ENCODE measurements around the gene CFC1B. TPM values are rescaled to one million over a fixed set of nuclear protein-coding genes. Genes with fewer than 3 reads are reported as not detected.
"Not testable (repeated sequence)": the region's sequence is repeated elsewhere in the genome, so short reads cannot be mapped to it uniquely, and the experiment has no call there.

Gene CFC1B
- total RNA-seq: not detected

DNA sequence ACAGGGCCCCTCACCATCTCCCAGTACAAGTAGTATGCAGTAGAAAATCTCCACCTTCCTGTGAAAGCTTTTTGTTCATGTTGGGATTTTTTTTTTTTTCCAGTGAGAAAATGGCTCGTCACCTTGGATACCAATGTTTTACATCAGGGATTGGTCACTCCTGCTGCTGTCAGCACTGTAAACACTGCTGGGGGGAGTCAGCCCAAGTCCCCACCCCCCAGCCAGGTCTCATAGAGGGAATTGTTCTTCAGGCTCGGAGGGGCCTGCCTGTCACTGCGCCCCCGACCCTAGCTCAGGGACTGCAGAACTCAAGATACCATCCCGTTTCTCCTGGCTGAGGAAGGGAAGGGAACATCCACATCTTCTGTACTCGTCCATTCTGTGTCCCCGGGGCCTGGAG, at the start of gene CFC1B:
CFC1B (plus strand) TSS at position 231 of the 400 bp plus-strand sequence. CDS start 263 bp downstream, outside the sequence.
- H3K27me3 ChIP-seq; H3K27ac ChIP-seq; H3K4me3 ChIP-seq; H3K4me1 ChIP-seq; DNase-seq (ENCODE audit: low spot score in 2 of 2); intact Hi-C loops (cut with DNase I; ENCODE audit: low total_unique reads); H3K9me3 ChIP-seq; H3K36me3 ChIP-seq: not testable (repeated sequence)

DNA sequence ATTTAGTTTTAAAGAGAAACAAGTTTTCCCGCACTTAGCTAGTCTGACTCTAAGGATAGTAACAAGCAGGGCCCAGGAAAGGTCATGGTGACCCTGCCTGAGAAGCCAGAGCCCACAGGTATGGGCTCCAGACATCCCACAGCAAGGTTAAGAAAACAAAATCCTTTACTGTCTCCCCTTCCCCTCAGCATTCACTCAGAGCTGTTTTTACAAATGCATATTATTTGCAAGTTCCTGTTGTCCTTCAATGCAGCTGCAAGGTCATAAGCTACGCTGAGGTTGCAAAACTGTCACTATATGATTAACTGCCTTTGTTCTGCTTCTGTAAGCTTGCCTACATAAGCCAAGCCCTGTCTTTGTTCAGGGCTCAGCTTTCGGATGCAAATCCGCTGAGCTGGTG, 29.9 kb upstream of the CFC1B start:
- H3K27me3 ChIP-seq; H3K36me3 ChIP-seq; H3K9me3 ChIP-seq; H3K27ac ChIP-seq; intact Hi-C loops (cut with DNase I; ENCODE audit: low total_unique reads); DNase-seq (ENCODE audit: low spot score in 2 of 2); H3K4me3 ChIP-seq; H3K4me1 ChIP-seq: not testable (repeated sequence)

DNA sequence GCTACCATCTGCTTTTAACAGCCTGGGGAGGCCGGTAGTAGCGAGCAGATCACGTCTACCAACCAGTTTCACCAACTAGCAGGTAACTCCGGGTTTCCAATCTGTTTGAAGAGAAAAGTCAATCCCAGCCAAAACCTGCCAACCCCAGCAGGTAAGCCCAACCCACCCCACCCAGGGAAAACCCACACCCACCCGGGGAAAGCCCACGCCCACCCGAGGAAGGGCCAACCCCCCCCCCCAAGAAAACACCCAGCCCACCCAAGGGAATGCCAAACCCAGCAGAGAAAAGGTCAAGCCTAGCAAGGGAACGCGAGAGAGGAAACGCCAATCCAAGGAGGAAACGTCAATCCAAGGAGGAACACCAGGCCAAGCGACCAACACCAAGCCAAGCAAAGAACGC, 11.8 kb upstream of the CFC1B start, which contains the start of gene POTEI:
POTEI (minus strand) TSS at position 101 of the 400 bp plus-strand sequence; CDS start at position 8, 93 bp downstream.
- H3K36me3 ChIP-seq; DNase-seq (ENCODE audit: low spot score in 2 of 2); H3K9me3 ChIP-seq; H3K27me3 ChIP-seq; H3K4me1 ChIP-seq; H3K4me3 ChIP-seq; intact Hi-C loops (cut with DNase I; ENCODE audit: low total_unique reads); H3K27ac ChIP-seq: not testable (repeated sequence)

DNA sequence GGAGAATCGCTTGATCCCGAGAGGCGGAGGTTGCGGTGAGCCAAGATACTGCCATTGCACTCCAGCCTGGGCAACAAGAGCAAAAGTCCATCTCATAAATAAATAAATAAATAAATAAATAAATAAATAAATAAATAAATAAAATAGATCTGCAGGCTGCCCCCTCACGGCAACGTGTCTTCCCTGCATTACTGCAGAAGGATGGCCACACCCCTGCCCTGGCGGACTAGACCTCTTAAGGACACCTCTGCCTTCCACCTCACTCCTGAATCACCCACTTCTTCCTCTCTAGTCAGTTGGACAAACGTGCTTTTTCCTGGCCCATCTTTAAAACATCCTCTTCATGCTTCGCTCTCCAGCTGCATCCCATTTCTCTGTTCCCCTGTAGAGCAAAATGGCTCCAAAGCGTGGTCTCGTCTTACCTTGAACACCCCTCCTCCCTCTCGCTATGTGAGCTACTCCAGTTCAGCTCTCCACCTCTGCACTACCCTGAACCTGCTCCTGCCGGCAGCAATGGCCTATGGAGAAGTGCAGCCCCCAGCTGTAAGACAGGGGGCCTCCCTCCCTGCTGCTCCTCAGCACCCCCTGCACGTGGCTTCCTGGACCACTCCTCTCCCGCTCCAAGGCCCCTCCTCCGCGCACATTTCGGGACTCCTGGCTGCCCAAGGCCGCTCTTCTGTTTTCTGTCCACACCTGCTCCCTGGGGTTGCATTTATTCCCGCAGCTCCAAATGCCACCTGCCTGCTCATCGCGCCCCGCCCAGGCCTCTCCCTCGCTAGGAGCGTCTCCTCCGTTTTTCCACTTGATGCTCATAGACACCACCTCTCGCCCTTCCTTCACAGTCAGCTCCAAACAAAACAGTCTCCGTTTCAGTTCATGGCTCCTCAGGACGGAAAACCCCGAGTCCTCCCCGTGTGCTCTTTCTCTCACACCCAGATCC, 9.9 kb upstream of the CFC1B start:
- H3K9me3 ChIP-seq; intact Hi-C loops (cut with DNase I; ENCODE audit: low total_unique reads): not testable (repeated sequence)

DNA sequence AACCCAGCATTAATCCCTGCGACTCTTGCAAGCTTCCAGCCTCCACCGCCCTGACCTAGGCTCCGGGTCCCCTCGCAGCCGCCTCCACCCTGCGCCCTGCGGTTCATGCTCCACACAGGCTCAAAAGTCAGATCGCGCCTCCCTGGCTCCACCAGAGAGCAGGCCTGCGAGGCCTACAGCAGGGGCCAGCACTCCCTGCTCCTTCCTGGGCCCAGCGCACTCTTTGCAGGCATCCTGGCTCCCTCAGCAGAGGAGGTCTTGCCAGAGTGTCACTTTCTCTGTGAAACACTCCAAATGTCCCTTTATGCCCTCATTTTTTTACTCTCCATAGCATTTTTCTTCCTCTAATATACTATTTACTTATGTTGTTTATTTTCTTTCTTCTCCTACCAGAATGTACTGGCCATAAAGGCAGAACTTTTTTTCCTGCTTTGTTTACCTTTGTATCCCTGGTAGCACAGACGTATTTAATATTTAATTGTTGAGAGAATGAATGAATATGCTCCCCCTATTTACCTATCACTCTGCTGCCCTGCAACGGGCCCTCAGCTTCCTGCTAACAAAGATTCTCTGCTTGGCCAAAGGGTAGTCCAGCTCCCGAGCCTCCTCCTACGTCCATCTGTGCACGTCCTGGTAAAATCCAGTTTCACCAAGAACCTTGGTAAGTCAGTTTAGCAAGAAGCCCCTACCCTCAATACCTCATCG, 9.1 kb upstream of the CFC1B start:
- intact Hi-C loops (cut with DNase I; ENCODE audit: low total_unique reads); H3K36me3 ChIP-seq; H3K27me3 ChIP-seq; H3K4me3 ChIP-seq; H3K9me3 ChIP-seq; H3K4me1 ChIP-seq; DNase-seq (ENCODE audit: low spot score in 2 of 2); H3K27ac ChIP-seq: not testable (repeated sequence)

More for the DNA sequence above, 9.9 kb upstream of the CFC1B start:
- not testable (repeated sequence) for H3K27me3 ChIP-seq; H3K36me3 ChIP-seq; H3K27ac ChIP-seq; H3K4me3 ChIP-seq; DNase-seq (ENCODE audit: low spot score in 2 of 2); H3K4me1 ChIP-seq

DNA sequence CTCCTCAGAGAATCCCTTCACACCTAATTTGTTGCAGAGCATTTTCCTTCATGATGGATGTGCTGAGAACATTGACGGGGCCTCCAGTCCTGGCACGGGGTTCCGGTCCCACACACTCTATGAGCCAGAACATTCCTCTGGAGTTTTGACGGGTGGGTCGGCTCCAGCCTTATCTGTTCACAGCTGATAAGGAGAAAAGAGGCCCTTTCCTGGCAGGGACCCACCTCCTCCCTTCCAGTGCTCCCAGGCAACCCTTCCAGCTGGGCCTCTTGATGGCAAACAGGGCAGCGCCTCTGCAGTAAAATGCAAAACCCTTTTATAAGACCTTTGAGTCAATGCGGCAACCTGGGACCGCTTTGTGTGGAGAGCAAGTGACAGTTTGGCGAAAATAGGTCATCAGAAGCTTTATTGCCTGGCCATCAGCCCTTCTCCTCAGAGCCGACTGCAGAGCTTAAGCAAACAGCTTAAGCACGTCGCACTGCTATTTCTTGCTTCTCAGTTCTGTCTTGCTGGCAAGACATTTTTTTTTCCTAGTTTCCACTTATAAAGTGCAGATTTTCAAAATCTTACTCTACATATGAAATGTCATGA, 2.4 kb upstream of the CFC1B start:
- intact Hi-C loops (cut with DNase I; ENCODE audit: low total_unique reads); H3K9me3 ChIP-seq; H3K27me3 ChIP-seq; H3K4me3 ChIP-seq; H3K27ac ChIP-seq; H3K4me1 ChIP-seq; DNase-seq (ENCODE audit: low spot score in 2 of 2); H3K36me3 ChIP-seq: not testable (repeated sequence)

DNA sequence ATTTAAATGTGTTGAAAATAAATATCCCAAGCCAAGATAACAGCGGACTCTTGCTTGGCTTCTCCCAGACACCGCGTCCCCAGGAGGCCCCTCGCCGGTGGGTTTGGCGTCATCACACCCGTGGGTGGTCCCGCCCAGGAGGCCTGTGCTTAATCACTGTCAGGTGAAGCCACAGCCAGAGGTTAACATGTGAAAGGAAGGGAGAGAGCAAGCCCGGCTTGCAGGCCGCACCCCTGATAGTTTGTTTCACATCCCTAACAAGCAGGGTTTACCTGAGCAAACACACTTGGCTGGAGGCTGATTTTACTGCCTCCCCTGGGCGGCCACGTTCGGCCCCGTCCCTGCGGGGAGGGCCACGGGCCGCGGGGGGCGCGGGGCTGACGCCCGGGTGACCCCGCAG, 1.4 kb downstream of the CFC1B start:
- H3K4me3 ChIP-seq, H3K9me3 ChIP-seq: not testable (repeated sequence)

DNA sequence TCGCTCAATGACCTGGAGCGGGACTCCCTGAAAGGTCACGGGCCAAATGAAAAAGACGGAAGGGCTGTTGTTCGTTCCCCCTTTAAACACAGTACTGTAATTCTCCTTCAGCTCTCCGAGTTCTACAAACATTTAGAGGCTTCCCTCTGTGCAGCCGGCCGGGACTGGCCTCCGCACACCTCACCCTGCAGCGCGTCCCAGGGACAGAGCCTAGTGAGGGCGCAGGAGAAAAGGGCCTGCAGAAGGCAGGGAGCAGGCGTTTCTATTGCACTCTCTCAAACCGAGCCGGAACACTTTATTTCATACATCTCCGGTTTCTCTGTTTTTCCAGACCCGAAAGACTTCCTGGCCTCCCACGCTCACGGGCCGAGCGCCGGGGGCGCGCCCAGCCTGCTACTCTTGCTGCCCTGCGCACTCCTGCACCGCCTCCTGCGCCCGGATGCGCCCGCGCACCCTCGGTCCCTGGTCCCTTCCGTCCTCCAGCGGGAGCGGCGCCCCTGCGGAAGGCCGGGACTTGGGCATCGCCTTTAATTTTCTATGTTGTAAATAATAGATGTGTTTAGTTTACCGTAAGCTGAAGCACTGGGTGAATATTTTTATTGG, 6.4 kb downstream of the CFC1B start:
- H3K9me3 ChIP-seq; H3K27ac ChIP-seq; H3K4me3 ChIP-seq; H3K36me3 ChIP-seq; intact Hi-C loops (cut with DNase I; ENCODE audit: low total_unique reads); DNase-seq (ENCODE audit: low spot score in 2 of 2); H3K27me3 ChIP-seq; H3K4me1 ChIP-seq: not testable (repeated sequence)

More for the DNA sequence above, 1.4 kb downstream of the CFC1B start:
- intact Hi-C loops (cut with DNase I; ENCODE audit: low total_unique reads); DNase-seq (ENCODE audit: low spot score in 2 of 2); H3K27ac ChIP-seq; H3K27me3 ChIP-seq; H3K36me3 ChIP-seq; H3K4me1 ChIP-seq: not testable (repeated sequence)

DNA sequence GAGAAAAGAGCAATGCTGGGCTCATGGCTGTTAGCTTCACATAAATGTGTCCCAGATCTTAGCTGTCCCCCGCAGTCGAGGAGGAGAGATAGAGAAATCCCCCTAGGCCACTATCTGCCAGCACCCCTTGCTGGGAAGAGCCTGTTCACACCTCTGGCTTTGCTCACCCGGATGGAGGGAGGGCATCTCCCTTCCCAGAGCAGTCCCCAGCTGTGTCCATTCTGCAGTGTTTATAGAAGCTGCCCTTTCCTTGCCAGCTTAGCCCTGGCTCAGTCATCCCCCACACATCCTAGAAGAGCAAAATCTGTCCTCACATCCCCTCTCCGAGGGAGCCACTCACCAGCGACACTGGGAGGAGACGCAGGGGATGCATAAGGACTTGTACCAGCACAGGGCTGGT, 8.5 kb downstream of the CFC1B start:
- H3K27me3 ChIP-seq; H3K27ac ChIP-seq; H3K9me3 ChIP-seq; intact Hi-C loops (cut with DNase I; ENCODE audit: low total_unique reads); DNase-seq (ENCODE audit: low spot score in 2 of 2); H3K4me1 ChIP-seq; H3K4me3 ChIP-seq; H3K36me3 ChIP-seq: not testable (repeated sequence)

DNA sequence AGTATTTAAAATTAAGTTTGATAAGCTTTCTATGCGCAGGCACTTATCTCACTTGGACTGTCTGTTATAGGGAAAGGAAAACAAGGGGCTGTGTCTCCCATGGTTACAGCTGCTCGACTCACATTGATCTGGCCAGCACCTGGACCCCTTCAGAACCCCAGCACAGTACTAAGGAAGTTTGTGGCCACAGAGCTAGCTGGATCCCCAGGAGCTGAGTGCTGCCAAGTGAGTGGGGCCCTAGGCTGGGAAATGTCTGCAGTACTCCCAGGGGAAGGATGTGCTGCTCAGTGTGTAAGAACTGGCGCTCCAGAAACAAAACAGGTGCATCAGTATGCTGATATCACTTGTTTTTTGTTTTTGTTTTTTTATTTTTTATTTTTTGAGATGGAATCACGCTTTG, 9.2 kb downstream of the CFC1B start:
- H3K9me3 ChIP-seq; H3K36me3 ChIP-seq; H3K27me3 ChIP-seq; DNase-seq (ENCODE audit: low spot score in 2 of 2); H3K27ac ChIP-seq; H3K4me3 ChIP-seq; intact Hi-C loops (cut with DNase I; ENCODE audit: low total_unique reads); H3K4me1 ChIP-seq: not testable (repeated sequence)

DNA sequence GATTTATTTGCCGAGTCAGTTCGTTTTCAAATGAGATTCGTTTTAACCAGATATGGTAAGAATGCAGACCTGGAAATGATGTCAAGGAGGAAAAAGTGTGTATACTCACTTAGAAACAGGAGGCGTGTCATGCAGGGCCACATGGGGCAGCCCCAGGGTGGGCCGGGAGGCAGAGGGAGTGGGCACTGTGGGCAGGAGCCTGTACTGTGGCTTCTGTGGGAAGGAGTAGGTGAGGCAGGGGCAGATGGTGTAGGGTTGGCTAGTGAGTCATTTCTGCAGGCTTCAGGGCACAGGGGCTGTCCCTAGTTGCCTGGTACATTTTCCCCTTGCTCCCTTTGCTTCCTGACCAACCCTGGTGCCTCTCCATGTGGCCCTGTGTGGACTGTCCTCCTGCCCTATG, 10.2 kb downstream of the CFC1B start:
- H3K27ac ChIP-seq; DNase-seq (ENCODE audit: low spot score in 2 of 2); H3K9me3 ChIP-seq; H3K4me1 ChIP-seq; H3K4me3 ChIP-seq; H3K27me3 ChIP-seq; H3K36me3 ChIP-seq; intact Hi-C loops (cut with DNase I; ENCODE audit: low total_unique reads): not testable (repeated sequence)

DNA sequence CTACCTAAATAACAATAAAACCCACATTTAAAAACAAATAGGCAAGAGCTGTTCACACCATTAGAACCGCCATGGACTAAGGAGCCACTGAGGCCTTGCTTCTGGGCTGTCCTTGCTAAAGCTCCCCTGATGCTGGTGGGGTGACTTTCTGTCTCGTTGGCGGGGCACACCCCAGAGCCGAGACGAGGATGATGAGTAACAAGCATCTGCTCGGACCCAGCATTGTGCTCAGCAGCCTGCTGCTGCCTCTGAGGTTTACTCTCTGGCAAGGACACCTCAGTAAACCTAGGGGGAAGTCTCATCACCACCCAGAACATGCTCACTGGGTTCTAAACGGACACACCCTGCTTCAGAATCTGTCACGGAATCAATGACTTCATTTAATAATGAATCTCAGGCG, 10.7 kb downstream of the CFC1B start:
- H3K4me1 ChIP-seq; H3K27ac ChIP-seq; intact Hi-C loops (cut with DNase I; ENCODE audit: low total_unique reads); H3K27me3 ChIP-seq; H3K9me3 ChIP-seq; H3K36me3 ChIP-seq; DNase-seq (ENCODE audit: low spot score in 2 of 2); H3K4me3 ChIP-seq: not testable (repeated sequence)

DNA sequence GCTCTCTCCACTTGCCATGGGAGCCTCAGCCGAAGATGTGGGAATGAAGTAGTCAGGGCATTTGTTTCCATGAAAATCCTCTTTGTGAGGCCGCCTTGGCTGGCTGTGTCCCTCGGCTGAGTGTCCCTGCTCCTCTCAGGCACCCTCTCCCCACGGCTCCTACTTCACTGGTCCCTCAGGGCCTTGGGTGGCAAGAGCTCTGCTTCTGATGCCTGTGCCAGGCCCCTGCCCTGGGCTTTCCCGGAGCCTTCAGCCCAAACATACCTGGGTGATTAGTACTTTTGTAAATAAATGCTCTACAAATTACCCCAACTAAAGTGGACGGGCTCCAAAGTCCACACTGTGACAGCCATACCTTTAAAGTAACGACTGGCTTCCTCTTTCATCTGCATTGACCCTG, 15.6 kb downstream of the CFC1B start:
- H3K4me1 ChIP-seq; H3K4me3 ChIP-seq; H3K27ac ChIP-seq; intact Hi-C loops (cut with DNase I; ENCODE audit: low total_unique reads); H3K9me3 ChIP-seq; DNase-seq (ENCODE audit: low spot score in 2 of 2); H3K36me3 ChIP-seq; H3K27me3 ChIP-seq: not testable (repeated sequence)
